H9 (cell line): Measurements from ENCODE around the gene PFDN4. TPM values are rescaled to one million over a fixed set of nuclear protein-coding genes. Genes with fewer than 3 reads are reported as not detected.

Experiments
- DNase-seq: peaks from one replicate; pipeline ENCODE4 v3.0.0-alpha.2; 2017
- H2AFZ ChIP-seq: one replicate; pipeline ENCODE4 v1.6.1; 2013; ENCODE audit warnings: mild to moderate bottlenecking, low read length, control low read depth, moderate library complexity
- H2AK5ac ChIP-seq: 2 replicates; pipeline ENCODE4 v1.6.1; 2013; ENCODE audit warnings: low read length, control low read depth, mixed read lengths; ENCODE audit not compliant: insufficient read length
- H2BK120ac ChIP-seq: one replicate; pipeline ENCODE4 v1.6.1; 2013; ENCODE audit warnings: low read depth, mild to moderate bottlenecking, low read length, control low read depth, inconsistent platforms; ENCODE audit not compliant: poor library complexity, severe bottlenecking
- H2BK12ac ChIP-seq: 2 replicates; pipeline ENCODE4 v1.6.1; 2013; ENCODE audit warnings: low read length, control low read depth, mixed read lengths, low read depth; ENCODE audit not compliant: insufficient read length
- H2BK15ac ChIP-seq: 2 replicates; pipeline ENCODE4 v1.6.1; 2013; ENCODE audit warnings: low read depth, low read length, control low read depth
- H2BK20ac ChIP-seq: one replicate; pipeline ENCODE4 v1.6.1; 2013; ENCODE audit warnings: low read depth, mild to moderate bottlenecking, low read length, control low read depth, inconsistent platforms; ENCODE audit not compliant: poor library complexity, severe bottlenecking
- H2BK5ac ChIP-seq: 2 replicates; pipeline ENCODE4 v1.6.1; 2013; ENCODE audit warnings: low read length, control low read depth, mixed read lengths; ENCODE audit not compliant: insufficient read length
- H3K14ac ChIP-seq: 2 replicates; pipeline ENCODE4 v1.6.1; 2013; ENCODE audit warnings: low read length, control low read depth; ENCODE audit not compliant: insufficient read depth
- H3K18ac ChIP-seq: 2 replicates; pipeline ENCODE4 v1.6.1; 2013; ENCODE audit warnings: low read depth, mild to moderate bottlenecking, mixed read lengths, low read length, control low read depth; ENCODE audit not compliant: insufficient read length
- H3K23ac ChIP-seq: 2 replicates; pipeline ENCODE4 v1.6.1; 2013; ENCODE audit warnings: low read length, control low read depth, mixed read lengths, low read depth; ENCODE audit not compliant: insufficient read length
- H3K23me2 ChIP-seq: 2 replicates; pipeline ENCODE4 v1.6.1; 2013; ENCODE audit warnings: low read depth, mild to moderate bottlenecking, mixed read lengths, low read length, control low read depth; ENCODE audit not compliant: insufficient read length, poor library complexity, severe bottlenecking
- H3K27ac ChIP-seq: 2 replicates; pipeline ENCODE4 v1.5.1; 2013; ENCODE audit warnings: low read length, control low read depth, mixed read lengths, low read depth; ENCODE audit not compliant: insufficient read length
- H3K27me3 ChIP-seq: 2 replicates; pipeline ENCODE4 v1.6.1; 2013; ENCODE audit warnings: low read length, control low read depth, inconsistent platforms; ENCODE audit not compliant: insufficient read depth
- H3K4ac ChIP-seq: 2 replicates; pipeline ENCODE4 v1.6.1; 2013; ENCODE audit warnings: low read depth, mild to moderate bottlenecking, control low read depth, inconsistent platforms, low read length, moderate library complexity
- H3K4me1 ChIP-seq: 2 replicates; pipeline ENCODE4 v1.6.1; 2013; ENCODE audit warnings: low read length, control low read depth, inconsistent platforms; ENCODE audit not compliant: insufficient read depth
- H3K4me2 ChIP-seq: 2 replicates; pipeline ENCODE4 v1.6.1; 2013; ENCODE audit warnings: low read length, control low read depth, mixed read lengths; ENCODE audit not compliant: insufficient read length, insufficient read depth
- H3K56ac ChIP-seq: 2 replicates; pipeline ENCODE4 v1.6.1; 2013; ENCODE audit warnings: low read depth, mild to moderate bottlenecking, mixed read lengths, low read length, control low read depth; ENCODE audit not compliant: insufficient read length
- H3K79me1 ChIP-seq: 2 replicates; pipeline ENCODE4 v1.6.1; 2013; ENCODE audit warnings: low read depth, mild to moderate bottlenecking, moderate library complexity, low read length, control low read depth, inconsistent platforms; ENCODE audit not compliant: insufficient read depth, poor library complexity, severe bottlenecking
- H3K79me2 ChIP-seq: 2 replicates; pipeline ENCODE4 v1.6.1; 2013; ENCODE audit warnings: low read length, control low read depth, inconsistent platforms; ENCODE audit not compliant: insufficient read depth
- H3K9ac ChIP-seq: 2 replicates; pipeline ENCODE4 v1.6.1; 2013; ENCODE audit warnings: low read length, control low read depth, mixed read lengths; ENCODE audit not compliant: insufficient read length; ENCODE audit errors: extremely low read depth
- H3K9me3 ChIP-seq: one replicate; pipeline ENCODE4 v1.6.1; 2013; ENCODE audit warnings: low read depth, low read length, inconsistent platforms; ENCODE audit not compliant: control insufficient read depth
- H3T11ph ChIP-seq: one replicate; pipeline ENCODE4 v1.6.1; 2013; ENCODE audit warnings: mild to moderate bottlenecking, low read length, control low read depth, inconsistent platforms
- H4K20me1 ChIP-seq: one replicate; pipeline ENCODE4 v1.6.1; 2013; ENCODE audit not compliant: control insufficient read depth, insufficient read length, insufficient read depth
- H4K5ac ChIP-seq: 2 replicates; pipeline ENCODE4 v1.6.1; 2013; ENCODE audit warnings: low read depth, mild to moderate bottlenecking, mixed read lengths, low read length, control low read depth; ENCODE audit not compliant: insufficient read length
- H4K8ac ChIP-seq: replicated peaks from 2 replicates; pipeline ENCODE4 v1.6.1; 2013; ENCODE audit warnings: low read length, control low read depth, mixed read lengths, low read depth; ENCODE audit not compliant: insufficient read length
- H4K91ac ChIP-seq: 2 replicates; pipeline ENCODE4 v1.6.1; 2013; ENCODE audit warnings: low read depth, mild to moderate bottlenecking, moderate library complexity, mixed read lengths, low read length, control low read depth; ENCODE audit not compliant: insufficient read length
- H3K27ac Mint-ChIP-seq, 3 experiments: 2 replicates in 2 of 3; 3 replicates in 1 of 3; pipeline ENCODE4 v1.8.0; 2020 to 2021; ENCODE audit warnings: mixed read lengths in 3 of 3, mild to moderate bottlenecking in 1 of 3, moderate library complexity in 1 of 3
- H3K27me3 Mint-ChIP-seq: 2 replicates; pipeline ENCODE4 v1.8.0; 2021; ENCODE audit warnings: low read depth, mild to moderate bottlenecking, moderate library complexity, mixed read lengths
- H3K36me3 Mint-ChIP-seq, 3 experiments: 2 replicates in 2 of 3; 3 replicates in 1 of 3; pipeline ENCODE4 v1.8.0; 2020 to 2021; ENCODE audit warnings: low read depth in 3 of 3, mixed read lengths in 3 of 3; ENCODE audit not compliant: insufficient read depth in 1 of 3
- H3K4me1 Mint-ChIP-seq, 2 experiments: 2 replicates each; pipeline ENCODE4 v1.8.0; 2020; ENCODE audit warnings: mixed read lengths in 2 of 2
- H3K4me3 Mint-ChIP-seq, 2 experiments: 2 replicates in 1 of 2; 3 replicates in 1 of 2; pipeline ENCODE4 v1.8.0; 2020 to 2021; ENCODE audit warnings: mild to moderate bottlenecking in 2 of 2, mixed read lengths in 2 of 2, moderate library complexity in 1 of 2
- H3K9me3 Mint-ChIP-seq, 2 experiments: 2 replicates in 1 of 2; 3 replicates in 1 of 2; pipeline ENCODE4 v1.8.0; 2020; ENCODE audit warnings: mild to moderate bottlenecking in 2 of 2, mixed read lengths in 2 of 2, moderate library complexity in 1 of 2
- whole genome bisulfite sequencing: extraction: QIAGEN DNeasy Blood & Tissue Kit; methylation state at CpG from one replicate; pipeline ENCODE4 v1.1.7; 2013; ENCODE audit warnings: missing lambda C conversion rate, low lambda C conversion rate, mixed read lengths; ENCODE audit not compliant: insufficient read length; ENCODE audit errors: extremely low coverage; 5-methylcytosine and 5-hydroxymethylcytosine counted together
- total RNA-seq: library from RNA; stranded (reverse); gene quantifications from 2 replicates; pipeline ENCODE4 v1.2.1, GENCODE V29; 2021
- TF ChIP-seq, protein P1 (sequence below): fragments of 200-600 bp; sonication (generic); conservative IDR thresholded peaks from 3 replicates; pipeline ENCODE4 v1.8.0; 2021; ENCODE audit warnings: antibody characterized with exemption, mild to moderate bottlenecking

Gene PFDN4
- total RNA-seq, 1 experiment from 2014 or later, result 73.6 TPM

GRCh38 chr20:54251096-54251495 is 43.2 kb downstream of the PFDN4 start:
- Mint-ChIP-seq H3K36me3 (peaks cover 2 to 20% (median 5%) of the 10 kb centered on the region in 3 experiments; a peak in 3 of 7 replicates), H3K4me1 (peaks cover 0 to 3% of the 10 kb centered on the region in 2 experiments; a peak in 2 of 4 replicates), H3K4me3 (no peak overlapping the region), H3K9me3 (peaks cover 17 to 18% of the 10 kb centered on the region in 2 experiments), H3K27ac (no peak overlapping the region), H3K27me3 (no peaks in the 10 kb centered on the region)
- no peak overlapping the region for H3K9ac ChIP-seq
- H3T11ph ChIP-seq, result no peak overlapping the region
- H3K79me1 ChIP-seq, result no peaks in the 10 kb centered on the region
- no peaks in the 10 kb centered on the region for H3K9me3 ChIP-seq
- no peak overlapping the region for H2AFZ ChIP-seq
- TF ChIP-seq, protein P1, sequence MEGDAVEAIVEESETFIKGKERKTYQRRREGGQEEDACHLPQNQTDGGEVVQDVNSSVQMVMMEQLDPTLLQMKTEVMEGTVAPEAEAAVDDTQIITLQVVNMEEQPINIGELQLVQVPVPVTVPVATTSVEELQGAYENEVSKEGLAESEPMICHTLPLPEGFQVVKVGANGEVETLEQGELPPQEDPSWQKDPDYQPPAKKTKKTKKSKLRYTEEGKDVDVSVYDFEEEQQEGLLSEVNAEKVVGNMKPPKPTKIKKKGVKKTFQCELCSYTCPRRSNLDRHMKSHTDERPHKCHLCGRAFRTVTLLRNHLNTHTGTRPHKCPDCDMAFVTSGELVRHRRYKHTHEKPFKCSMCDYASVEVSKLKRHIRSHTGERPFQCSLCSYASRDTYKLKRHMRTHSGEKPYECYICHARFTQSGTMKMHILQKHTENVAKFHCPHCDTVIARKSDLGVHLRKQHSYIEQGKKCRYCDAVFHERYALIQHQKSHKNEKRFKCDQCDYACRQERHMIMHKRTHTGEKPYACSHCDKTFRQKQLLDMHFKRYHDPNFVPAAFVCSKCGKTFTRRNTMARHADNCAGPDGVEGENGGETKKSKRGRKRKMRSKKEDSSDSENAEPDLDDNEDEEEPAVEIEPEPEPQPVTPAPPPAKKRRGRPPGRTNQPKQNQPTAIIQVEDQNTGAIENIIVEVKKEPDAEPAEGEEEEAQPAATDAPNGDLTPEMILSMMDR, result no peak
- H3K4ac ChIP-seq, result no peak overlapping the region
- H3K56ac ChIP-seq, result no peak overlapping the region
- no peak overlapping the region for H2BK20ac ChIP-seq
- DNase-seq, result no peak
- H3K27me3 ChIP-seq, result no peaks in the 10 kb centered on the region
- H2BK5ac ChIP-seq, result no peak overlapping the region
- H3K27ac ChIP-seq, result no peak overlapping the region
- no peaks in the 10 kb centered on the region for H3K79me2 ChIP-seq
- H4K5ac ChIP-seq, result no peak overlapping the region
- H2BK12ac ChIP-seq, result no peak overlapping the region
- H2AK5ac ChIP-seq, result no peak overlapping the region
- H3K23me2 ChIP-seq, result no peaks in the 10 kb centered on the region
- no peak overlapping the region for H4K8ac ChIP-seq
- no peak overlapping the region for H2BK120ac ChIP-seq
- no peak overlapping the region for H3K4me2 ChIP-seq
- H4K91ac ChIP-seq, result no peak overlapping the region
- no peak overlapping the region for H3K23ac ChIP-seq
- no CpG with 5 or more reads among the region's 3 CpGs for WGBS
- H4K20me1 ChIP-seq, result no peaks in the 10 kb centered on the region
- H2BK15ac ChIP-seq, result no peak overlapping the region
- no peaks in the 10 kb centered on the region for H3K4me1 ChIP-seq
- no peak overlapping the region for H3K18ac ChIP-seq
- H3K14ac ChIP-seq, result no peak overlapping the region
